ENCODE data around the gene JAK1. TPM values are rescaled to one million over a fixed set of nuclear protein-coding genes. Genes with fewer than 3 reads are reported as not detected.

The JAK1 gene
- total RNA-seq, 1 experiment from 2014 or later, result 339 TPM

DNA sequence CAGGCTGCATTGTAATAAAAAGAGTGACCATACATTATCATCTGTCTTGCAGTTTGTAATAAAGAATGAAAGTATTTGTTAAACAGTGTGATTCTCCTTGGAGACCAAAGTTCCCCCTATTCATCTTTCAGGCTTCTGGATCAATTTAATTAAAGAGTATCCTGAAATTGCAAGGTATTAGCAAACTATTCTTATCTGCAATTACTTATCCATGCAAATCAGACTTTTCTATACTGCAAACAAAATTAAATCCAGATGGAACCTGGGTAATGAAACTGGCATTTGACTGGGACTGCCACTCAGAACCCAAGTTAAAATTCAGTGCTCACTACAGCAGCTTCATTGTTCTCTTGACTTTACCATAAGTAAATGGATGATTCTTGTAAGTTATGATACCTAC lies 37.1 kb downstream of the JAK1 start:
- H3K9me3 ChIP-seq (ENCODE audit: low read depth, low read length, poor library complexity, severe bottlenecking), result no peaks in the 10 kb centered on the region
- intact Hi-C loops (cut with micrococcal nuclease; ENCODE audit: unreplicated experiment), result loop anchor here (5.0 kb wide), 1 partner anchor 33 kb away; no protein-coding TSS in a partner anchor
- TF ChIP-seq EZH2 (IDR thresholded peaks at IDR 0.05; ENCODE audit: borderline replicate concordance, low read depth, low read length, poor library complexity, severe bottlenecking) (no peak), CTCF (conservative IDR thresholded peaks at IDR 0.05; ENCODE audit: low read depth, low read length) (no peak)
- H3K4me3 ChIP-seq (ENCODE audit: low read depth, low read length, poor library complexity, severe bottlenecking), result no peak overlapping the region
- CTCF ChIA-PET, result no interaction called here
- peak overlapping the region; percentile 59 for H3K27ac ChIP-seq (ENCODE audit: low read depth, low read length, poor library complexity, severe bottlenecking)
- no TSS peak for BruUV-seq (replicated peaks)
- POLR2A ChIA-PET (ENCODE audit: low non-redundant PET), result no interaction called here
- peaks cover 69% of the 10 kb centered on the region for H3K4me1 ChIP-seq (ENCODE audit: insufficient read depth, low read length, poor library complexity, severe bottlenecking)
- no peak for DNase-seq (ENCODE audit: low spot score)
- H3K27me3 ChIP-seq (replicated peaks; ENCODE audit: insufficient read depth, low read depth, low read length, poor library complexity), result no peaks in the 10 kb centered on the region
- peaks cover 9% of the 10 kb centered on the region for H3K36me3 ChIP-seq (ENCODE audit: insufficient read depth, low read length, poor library complexity, severe bottlenecking)

DNA sequence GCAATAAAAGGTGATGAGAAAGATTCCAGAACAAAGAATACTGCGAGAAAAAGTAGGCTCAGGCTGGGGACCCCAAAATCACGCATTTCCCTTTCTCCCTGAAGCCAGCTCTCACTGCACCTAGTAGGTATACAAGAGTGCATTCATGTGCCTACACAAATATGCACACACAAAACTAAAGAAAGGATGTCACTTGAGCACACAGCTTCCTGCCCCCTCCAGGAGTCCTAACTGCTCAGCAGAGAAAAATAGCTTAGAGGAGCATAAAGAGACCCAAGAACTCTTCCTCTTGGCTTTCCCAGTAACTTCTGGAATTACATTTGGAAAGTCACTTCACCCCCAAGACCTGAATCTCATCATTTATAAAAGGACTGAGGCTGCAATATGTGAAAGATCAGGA lies 38.0 kb downstream of the JAK1 start:
- H3K36me3 ChIP-seq (ENCODE audit: insufficient read depth, low read length, poor library complexity, severe bottlenecking), result peaks cover 9% of the 10 kb centered on the region
- no peaks in the 10 kb centered on the region for H3K27me3 ChIP-seq (replicated peaks; ENCODE audit: insufficient read depth, low read depth, low read length, poor library complexity)
- peaks cover 69% of the 10 kb centered on the region for H3K4me1 ChIP-seq (ENCODE audit: insufficient read depth, low read length, poor library complexity, severe bottlenecking)
- CTCF ChIA-PET, result interaction anchor here (0.5 kb wide), 1 partner anchor 38 kb away, joined by 3 read pairs; no protein-coding TSS in a partner anchor
- intact Hi-C loops (cut with micrococcal nuclease; ENCODE audit: unreplicated experiment), result loop anchor here (5.0 kb wide), 1 partner anchor 34 kb away; no protein-coding TSS in a partner anchor
- H3K9me3 ChIP-seq (ENCODE audit: low read depth, low read length, poor library complexity, severe bottlenecking), result no peaks in the 10 kb centered on the region
- POLR2A ChIA-PET (ENCODE audit: low non-redundant PET), result no interaction called here
- DNase-seq (ENCODE audit: low spot score), result no peak
- H3K27ac ChIP-seq (ENCODE audit: low read depth, low read length, poor library complexity, severe bottlenecking), result peak overlapping the region; percentile 70
- no TSS peak for BruUV-seq (replicated peaks)
- TF ChIP-seq EZH2 (IDR thresholded peaks at IDR 0.05; ENCODE audit: borderline replicate concordance, low read depth, low read length, poor library complexity, severe bottlenecking) (no peak), CTCF (conservative IDR thresholded peaks at IDR 0.05; ENCODE audit: low read depth, low read length) (no peak)
- no peak overlapping the region for H3K4me3 ChIP-seq (ENCODE audit: low read depth, low read length, poor library complexity, severe bottlenecking)

DNA sequence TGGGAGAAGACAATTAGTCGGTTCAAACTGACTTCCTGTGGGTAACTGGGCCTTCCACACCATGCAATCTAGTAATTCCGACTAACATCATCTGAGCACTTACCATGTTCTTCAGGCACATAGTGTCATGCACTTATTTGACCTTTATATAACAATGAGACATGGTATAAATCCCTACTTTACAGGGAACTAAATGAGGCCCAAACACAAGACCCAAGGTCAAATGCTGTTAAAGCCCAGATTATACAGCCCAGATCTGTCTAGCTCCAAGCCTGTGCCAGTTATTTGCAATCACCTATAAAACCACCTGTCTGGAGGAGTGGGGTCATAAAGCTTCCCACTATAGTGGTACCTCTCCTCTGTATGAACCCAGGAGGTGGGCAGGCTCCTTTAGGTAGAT lies 40.8 kb downstream of the JAK1 start:
- Histone ChIP-seq H3K27ac (ENCODE audit: low read depth, low read length, poor library complexity, severe bottlenecking) (peak overlapping the region; percentile 57), H3K9me3 (ENCODE audit: low read depth, low read length, poor library complexity, severe bottlenecking) (no peaks in the 10 kb centered on the region), H3K4me3 (ENCODE audit: low read depth, low read length, poor library complexity, severe bottlenecking) (no peak overlapping the region), H3K4me1 (ENCODE audit: insufficient read depth, low read length, poor library complexity, severe bottlenecking) (peaks cover 86% of the 10 kb centered on the region), H3K27me3 (replicated peaks; ENCODE audit: insufficient read depth, low read depth, low read length, poor library complexity) (no peaks in the 10 kb centered on the region), H3K36me3 (ENCODE audit: insufficient read depth, low read length, poor library complexity, severe bottlenecking) (peaks cover 5% of the 10 kb centered on the region)
- TF ChIP-seq EZH2 (IDR thresholded peaks at IDR 0.05; ENCODE audit: borderline replicate concordance, low read depth, low read length, poor library complexity, severe bottlenecking) (no peak), CTCF (conservative IDR thresholded peaks at IDR 0.05; ENCODE audit: low read depth, low read length) (no peak)
- POLR2A ChIA-PET (ENCODE audit: low non-redundant PET), result no interaction called here
- BruUV-seq (replicated peaks), result no TSS peak
- CTCF ChIA-PET, result no interaction called here
- DNase-seq (ENCODE audit: low spot score), result no peak
- intact Hi-C loops (cut with micrococcal nuclease; ENCODE audit: unreplicated experiment), result loop anchor here (5.0 kb wide), 1 partner anchor 37 kb away; no protein-coding TSS in a partner anchor
